Measurements from ENCODE around the gene LYPLAL1. TPM values are rescaled to one million over a fixed set of nuclear protein-coding genes. Genes with fewer than 3 reads are reported as not detected.

Gene LYPLAL1
- total RNA-seq, 4 donors from 2014 or later = 25.6 to 64.9 (median 49.9) TPM

DNA sequence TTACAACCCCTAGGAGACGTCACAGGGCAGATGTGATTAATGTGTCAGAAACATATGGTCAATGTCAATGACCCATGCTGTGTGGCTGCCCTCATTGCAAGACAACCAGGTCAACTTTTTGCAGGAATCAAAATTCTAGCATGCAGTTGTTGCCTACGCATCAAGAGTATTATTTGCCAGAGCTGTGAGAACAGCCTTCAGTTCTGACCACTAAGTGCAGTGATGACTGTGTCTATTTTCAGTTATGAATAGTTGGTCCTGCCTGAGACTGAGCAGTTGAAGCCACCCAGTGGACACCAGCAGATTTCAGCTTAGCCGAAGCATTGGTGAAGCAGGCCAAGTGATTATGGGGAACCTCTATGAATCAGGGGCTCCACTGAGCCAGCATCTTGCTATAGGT is 47.3 kb downstream of the LYPLAL1 start:
- H3K4me1 ChIP-seq = no peaks in the 10 kb centered on the region
- no peaks in the 10 kb centered on the region for H3K36me3 ChIP-seq
- no peak for DNase-seq
- no peak overlapping the region for H3K27ac ChIP-seq
- H3K9me3 ChIP-seq = no peaks in the 10 kb centered on the region
- TF ChIP-seq, protein P1, sequence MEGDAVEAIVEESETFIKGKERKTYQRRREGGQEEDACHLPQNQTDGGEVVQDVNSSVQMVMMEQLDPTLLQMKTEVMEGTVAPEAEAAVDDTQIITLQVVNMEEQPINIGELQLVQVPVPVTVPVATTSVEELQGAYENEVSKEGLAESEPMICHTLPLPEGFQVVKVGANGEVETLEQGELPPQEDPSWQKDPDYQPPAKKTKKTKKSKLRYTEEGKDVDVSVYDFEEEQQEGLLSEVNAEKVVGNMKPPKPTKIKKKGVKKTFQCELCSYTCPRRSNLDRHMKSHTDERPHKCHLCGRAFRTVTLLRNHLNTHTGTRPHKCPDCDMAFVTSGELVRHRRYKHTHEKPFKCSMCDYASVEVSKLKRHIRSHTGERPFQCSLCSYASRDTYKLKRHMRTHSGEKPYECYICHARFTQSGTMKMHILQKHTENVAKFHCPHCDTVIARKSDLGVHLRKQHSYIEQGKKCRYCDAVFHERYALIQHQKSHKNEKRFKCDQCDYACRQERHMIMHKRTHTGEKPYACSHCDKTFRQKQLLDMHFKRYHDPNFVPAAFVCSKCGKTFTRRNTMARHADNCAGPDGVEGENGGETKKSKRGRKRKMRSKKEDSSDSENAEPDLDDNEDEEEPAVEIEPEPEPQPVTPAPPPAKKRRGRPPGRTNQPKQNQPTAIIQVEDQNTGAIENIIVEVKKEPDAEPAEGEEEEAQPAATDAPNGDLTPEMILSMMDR (IDR thresholded peaks at IDR 0.05) = no peak
- TF ChIP-seq POLR2A (IDR thresholded peaks at IDR 0.05) = no peak
- intact Hi-C loops (cut with DNase I; ENCODE audit: low total_unique reads) = no loop called here
- no peaks in the 10 kb centered on the region for H3K27me3 ChIP-seq
- H3K4me3 ChIP-seq = no peak overlapping the region

DNA sequence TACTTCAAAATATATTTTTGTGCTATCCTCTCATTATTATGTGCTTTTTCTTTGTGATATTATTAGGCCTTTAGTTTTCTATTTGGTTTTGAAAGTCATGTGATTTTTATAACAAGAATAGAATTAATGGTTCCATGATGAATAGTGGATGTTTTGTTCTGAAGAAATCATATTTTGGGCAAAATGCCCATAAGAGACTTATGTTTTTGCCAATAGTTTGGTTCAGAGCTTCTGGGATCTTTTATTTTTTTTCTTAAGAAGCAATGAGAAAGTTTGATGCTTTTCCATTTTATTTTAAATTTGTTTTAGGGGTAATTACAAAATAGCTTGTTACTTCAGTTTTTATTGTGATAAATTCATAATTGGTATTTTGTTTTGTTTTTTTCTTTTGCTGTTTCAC is 49.8 kb downstream of the LYPLAL1 start:
- no peak overlapping the region for H3K27ac ChIP-seq
- DNase-seq = no peak
- H3K4me3 ChIP-seq = no peak overlapping the region
- TF ChIP-seq, protein P1 (IDR thresholded peaks at IDR 0.05) = no peak
- no peaks in the 10 kb centered on the region for H3K9me3 ChIP-seq
- H3K4me1 ChIP-seq = no peaks in the 10 kb centered on the region
- H3K36me3 ChIP-seq = no peaks in the 10 kb centered on the region
- no peaks in the 10 kb centered on the region for H3K27me3 ChIP-seq
- intact Hi-C loops (cut with DNase I; ENCODE audit: low total_unique reads) = no loop called here

DNA sequence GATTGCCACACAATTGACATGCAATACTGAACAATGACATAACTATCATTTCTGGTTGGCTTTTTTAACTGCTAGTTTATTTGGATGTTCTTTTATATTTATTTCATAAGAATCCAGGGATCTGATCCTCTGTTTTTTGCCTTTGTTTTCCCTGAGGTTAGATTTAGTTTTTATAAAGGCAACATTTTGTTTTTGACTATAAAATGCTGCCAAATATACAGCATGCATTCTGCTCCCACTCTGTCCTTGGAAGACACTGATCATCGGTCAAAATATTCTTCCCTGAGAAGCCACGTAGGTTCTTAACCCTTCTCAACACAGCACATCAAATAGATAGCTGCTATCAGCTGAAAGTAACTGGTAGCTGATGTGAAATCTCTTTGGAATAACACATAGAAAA is 52.5 kb downstream of the LYPLAL1 start:
- no peak for DNase-seq
- no peaks in the 10 kb centered on the region for H3K36me3 ChIP-seq
- H3K27me3 ChIP-seq = no peaks in the 10 kb centered on the region
- no peak overlapping the region for H3K27ac ChIP-seq
- TF ChIP-seq, protein P1 (IDR thresholded peaks at IDR 0.05) = no peak
- no peak for TF ChIP-seq POLR2A (IDR thresholded peaks at IDR 0.05)
- H3K4me3 ChIP-seq = no peak overlapping the region
- no peaks in the 10 kb centered on the region for H3K9me3 ChIP-seq
- intact Hi-C loops (cut with DNase I; ENCODE audit: low total_unique reads) = no loop called here
- no peaks in the 10 kb centered on the region for H3K4me1 ChIP-seq

DNA sequence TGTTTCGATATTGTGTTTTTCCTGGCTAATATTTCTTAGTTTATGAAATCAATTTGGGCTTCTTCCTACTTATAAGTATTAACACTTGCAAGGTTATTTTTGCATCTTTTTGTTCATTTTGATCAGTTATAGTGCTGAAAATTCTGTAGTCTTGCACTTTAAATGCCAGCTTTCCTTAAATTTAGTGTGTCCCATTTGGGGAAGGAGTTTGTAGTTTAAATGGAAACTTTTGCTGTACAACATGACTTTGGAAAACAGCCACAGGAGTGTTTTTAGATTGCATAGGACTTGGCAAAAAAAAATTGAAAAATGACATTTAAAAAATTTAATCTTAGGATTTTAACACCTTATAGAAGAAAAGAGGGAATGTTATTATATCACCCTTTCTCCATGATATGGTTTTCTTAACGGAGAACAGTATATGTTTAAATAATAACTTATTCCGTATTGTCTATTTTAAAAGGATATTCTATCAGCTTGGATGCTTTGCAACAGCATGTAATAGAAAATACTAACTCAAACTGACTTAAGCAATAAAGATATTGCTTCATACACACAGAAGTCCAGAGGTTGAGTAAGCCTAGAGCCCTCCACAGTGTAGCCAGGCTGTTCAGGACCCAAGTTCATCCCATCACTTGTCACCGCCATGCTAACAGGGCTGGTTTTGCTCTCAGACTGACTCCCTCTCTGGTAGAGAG is 53.8 kb downstream of the LYPLAL1 start:
- H3K4me1 ChIP-seq = no peaks in the 10 kb centered on the region
- H3K4me3 ChIP-seq = no peak overlapping the region
- no peaks in the 10 kb centered on the region for H3K36me3 ChIP-seq
- H3K9me3 ChIP-seq = no peaks in the 10 kb centered on the region
- no peak for TF ChIP-seq POLR2A (IDR thresholded peaks at IDR 0.05)
- TF ChIP-seq, protein P1 (IDR thresholded peaks at IDR 0.05) = no peak
- DNase-seq = no peak
- no peaks in the 10 kb centered on the region for H3K27me3 ChIP-seq
- no peak overlapping the region for H3K27ac ChIP-seq
- intact Hi-C loops (cut with DNase I; ENCODE audit: low total_unique reads) = no loop called here

DNA sequence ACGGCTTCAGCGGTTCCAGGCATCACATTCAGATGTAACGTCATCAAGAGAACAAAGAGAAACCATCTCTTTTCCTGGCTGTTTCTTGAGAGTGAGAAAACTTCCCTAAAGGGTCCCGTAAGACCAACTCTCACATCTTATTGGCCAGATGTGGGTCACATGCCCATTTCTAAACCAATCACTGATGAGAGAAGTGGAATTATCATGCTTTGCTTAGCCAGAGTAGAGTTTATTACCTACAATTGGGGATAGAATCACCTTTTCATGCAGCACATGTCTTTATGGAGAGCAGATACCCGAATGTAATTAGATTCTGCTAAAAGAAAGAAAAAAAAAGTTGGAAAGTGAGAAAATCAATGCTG is 54.4 kb downstream of the LYPLAL1 start:
- Histone ChIP-seq H3K4me3 (no peak overlapping the region), H3K9me3 (no peaks in the 10 kb centered on the region), H3K27ac (no peak overlapping the region), H3K27me3 (no peaks in the 10 kb centered on the region), H3K36me3 (no peaks in the 10 kb centered on the region), H3K4me1 (no peaks in the 10 kb centered on the region)
- DNase-seq = no peak
- no peak for TF ChIP-seq POLR2A (IDR thresholded peaks at IDR 0.05)
- TF ChIP-seq, protein P1 (IDR thresholded peaks at IDR 0.05) = no peak
- intact Hi-C loops (cut with DNase I; ENCODE audit: low total_unique reads) = no loop called here
